ENCODE results near the gene KCTD5.
A peak's percentile ranks its signal among the peaks of the same experiment; 100 is the strongest.

Gene KCTD5

GRCh38 chr16:2743007-2743810 lies 60.9 kb downstream of the KCTD5 start:
- no peaks in the 10 kb centered on the region for H3K36me3 ChIP-seq (ENCODE audit: control insufficient read depth, insufficient read depth, low read length)
- no peaks in the 10 kb centered on the region for H3K9me3 ChIP-seq (ENCODE audit: control insufficient read depth, insufficient read depth, low read length)
- H3K27me3 ChIP-seq (ENCODE audit: control insufficient read depth, insufficient read depth, low read length) = no peaks in the 10 kb centered on the region
- no peak for DNase-seq (ENCODE audit: low read depth, low spot score)
- H3K27ac ChIP-seq (ENCODE audit: low read length) = no peak overlapping the region
- no peak overlapping the region for H3K4me3 ChIP-seq (ENCODE audit: low read length)
- WGBS (ENCODE audit: insufficient coverage, insufficient read length) = no CpG with 5 or more reads among the region's 19 CpGs
- no peaks in the 10 kb centered on the region for H3K4me1 ChIP-seq (ENCODE audit: control insufficient read depth, insufficient read depth, low read length)

GRCh38 chr16:2744711-2745110 lies 62.4 kb downstream of the KCTD5 start:
- DNase-seq (ENCODE audit: low read depth, low spot score) = no peak
- H3K36me3 ChIP-seq (ENCODE audit: control insufficient read depth, insufficient read depth, low read length) = no peaks in the 10 kb centered on the region
- H3K4me3 ChIP-seq (ENCODE audit: low read length) = no peak overlapping the region
- H3K4me1 ChIP-seq (ENCODE audit: control insufficient read depth, insufficient read depth, low read length) = no peaks in the 10 kb centered on the region
- H3K9me3 ChIP-seq (ENCODE audit: control insufficient read depth, insufficient read depth, low read length) = no peaks in the 10 kb centered on the region
- H3K27me3 ChIP-seq (ENCODE audit: control insufficient read depth, insufficient read depth, low read length) = no peaks in the 10 kb centered on the region
- no CpG with 5 or more reads among the region's 6 CpGs for WGBS (ENCODE audit: insufficient coverage, insufficient read length)
- no peak overlapping the region for H3K27ac ChIP-seq (ENCODE audit: low read length)

- H3K4me1 ChIP-seq (ENCODE audit: control insufficient read depth, insufficient read depth, low read length) = no peaks in the 10 kb centered on the region
- H3K4me3 ChIP-seq (ENCODE audit: low read length) = no peak overlapping the region
- DNase-seq (ENCODE audit: low read depth, low spot score) = no peak
- H3K9me3 ChIP-seq (ENCODE audit: control insufficient read depth, insufficient read depth, low read length) = no peaks in the 10 kb centered on the region
- WGBS (ENCODE audit: insufficient coverage, insufficient read length) = no CpG with 5 or more reads among the region's 15 CpGs
- no peak overlapping the region for H3K27ac ChIP-seq (ENCODE audit: low read length)
- no peaks in the 10 kb centered on the region for H3K36me3 ChIP-seq (ENCODE audit: control insufficient read depth, insufficient read depth, low read length)
- no peaks in the 10 kb centered on the region for H3K27me3 ChIP-seq (ENCODE audit: control insufficient read depth, insufficient read depth, low read length)
Observed at GRCh38 chr16:2745116-2745890, 63.0 kb downstream of the KCTD5 start.

- DNase-seq (ENCODE audit: low read depth, low spot score) = no peak
- Histone ChIP-seq H3K4me3 (ENCODE audit: low read length) (no peak overlapping the region), H3K27ac (ENCODE audit: low read length) (no peak overlapping the region), H3K36me3 (ENCODE audit: control insufficient read depth, insufficient read depth, low read length) (no peaks in the 10 kb centered on the region), H3K27me3 (ENCODE audit: control insufficient read depth, insufficient read depth, low read length) (no peaks in the 10 kb centered on the region), H3K4me1 (ENCODE audit: control insufficient read depth, insufficient read depth, low read length) (no peaks in the 10 kb centered on the region), H3K9me3 (ENCODE audit: control insufficient read depth, insufficient read depth, low read length) (no peaks in the 10 kb centered on the region)
- no CpG with 5 or more reads among the region's 9 CpGs for WGBS (ENCODE audit: insufficient coverage, insufficient read length)
Observed at GRCh38 chr16:2745961-2746360, 63.6 kb downstream of the KCTD5 start.

- H3K27ac ChIP-seq (ENCODE audit: low read length) = no peak overlapping the region
Observed at GRCh38 chr16:2748757-2749455, 66.6 kb downstream of the KCTD5 start.

GRCh38 chr16:2749476-2749875 lies 67.2 kb downstream of the KCTD5 start:
- no peak overlapping the region for H3K27ac ChIP-seq (ENCODE audit: low read length)
- no peaks in the 10 kb centered on the region for H3K4me1 ChIP-seq (ENCODE audit: control insufficient read depth, insufficient read depth, low read length)
- DNase-seq (ENCODE audit: low read depth, low spot score) = no peak
- no peak overlapping the region for H3K4me3 ChIP-seq (ENCODE audit: low read length)
- H3K27me3 ChIP-seq (ENCODE audit: control insufficient read depth, insufficient read depth, low read length) = no peaks in the 10 kb centered on the region
- no CpG with 5 or more reads among the region's 5 CpGs for WGBS (ENCODE audit: insufficient coverage, insufficient read length)
- H3K36me3 ChIP-seq (ENCODE audit: control insufficient read depth, insufficient read depth, low read length) = no peaks in the 10 kb centered on the region
- H3K9me3 ChIP-seq (ENCODE audit: control insufficient read depth, insufficient read depth, low read length) = no peaks in the 10 kb centered on the region

More at GRCh38 chr16:2748757-2749455, 66.6 kb downstream of the KCTD5 start:
- H3K4me1 ChIP-seq (ENCODE audit: control insufficient read depth, insufficient read depth, low read length) = no peaks in the 10 kb centered on the region
- H3K4me3 ChIP-seq (ENCODE audit: low read length) = no peak overlapping the region
- H3K27me3 ChIP-seq (ENCODE audit: control insufficient read depth, insufficient read depth, low read length) = no peaks in the 10 kb centered on the region
- no peak for DNase-seq (ENCODE audit: low read depth, low spot score)
- no CpG with 5 or more reads among the region's 7 CpGs for WGBS (ENCODE audit: insufficient coverage, insufficient read length)
- no peaks in the 10 kb centered on the region for H3K9me3 ChIP-seq (ENCODE audit: control insufficient read depth, insufficient read depth, low read length)
- H3K36me3 ChIP-seq (ENCODE audit: control insufficient read depth, insufficient read depth, low read length) = no peaks in the 10 kb centered on the region

- WGBS (ENCODE audit: insufficient coverage, insufficient read length) = no CpG with 5 or more reads among the region's 6 CpGs
- DNase-seq (ENCODE audit: low read depth, low spot score) = no peak
- H3K36me3 ChIP-seq (ENCODE audit: control insufficient read depth, insufficient read depth, low read length) = no peaks in the 10 kb centered on the region
- H3K27ac ChIP-seq (ENCODE audit: low read length) = no peak overlapping the region
- no peak overlapping the region for H3K4me3 ChIP-seq (ENCODE audit: low read length)
- no peaks in the 10 kb centered on the region for H3K27me3 ChIP-seq (ENCODE audit: control insufficient read depth, insufficient read depth, low read length)
- H3K4me1 ChIP-seq (ENCODE audit: control insufficient read depth, insufficient read depth, low read length) = no peaks in the 10 kb centered on the region
- H3K9me3 ChIP-seq (ENCODE audit: control insufficient read depth, insufficient read depth, low read length) = no peaks in the 10 kb centered on the region
Observed at GRCh38 chr16:2749936-2750335, 67.6 kb downstream of the KCTD5 start.

GRCh38 chr16:2751577-2752034 lies 69.3 kb downstream of the KCTD5 start:
- DNase-seq (ENCODE audit: low read depth, low spot score) = peak; percentile 60
- peak overlapping the region; percentile 75; the same call in 1 of the 2 replicates for H3K4me3 ChIP-seq (ENCODE audit: low read length)
- no CpG with 5 or more reads among the region's 23 CpGs for WGBS (ENCODE audit: insufficient coverage, insufficient read length)
- no peak overlapping the region for H3K27ac ChIP-seq (ENCODE audit: low read length)
- H3K9me3 ChIP-seq (ENCODE audit: control insufficient read depth, insufficient read depth, low read length) = no peaks in the 10 kb centered on the region
- H3K27me3 ChIP-seq (ENCODE audit: control insufficient read depth, insufficient read depth, low read length) = no peaks in the 10 kb centered on the region
- H3K4me1 ChIP-seq (ENCODE audit: control insufficient read depth, insufficient read depth, low read length) = no peaks in the 10 kb centered on the region
- H3K36me3 ChIP-seq (ENCODE audit: control insufficient read depth, insufficient read depth, low read length) = 0 out of 2 replicates have a peak, but pooled peaks cover 5% of the 10 kb centered on the region

- no peaks in the 10 kb centered on the region for H3K27me3 ChIP-seq (ENCODE audit: control insufficient read depth, insufficient read depth, low read length)
- peak within 1 kb of the TSS; percentile 75 for H3K4me3 ChIP-seq (ENCODE audit: low read length)
- H3K4me1 ChIP-seq (ENCODE audit: control insufficient read depth, insufficient read depth, low read length) = no peaks in the 10 kb centered on the region
- no peaks in the 10 kb centered on the region for H3K9me3 ChIP-seq (ENCODE audit: control insufficient read depth, insufficient read depth, low read length)
- WGBS (ENCODE audit: insufficient coverage, insufficient read length) = no CpG with 5 or more reads among the region's 99 CpGs
- H3K36me3 ChIP-seq (ENCODE audit: control insufficient read depth, insufficient read depth, low read length) = peaks cover 5% of the 10 kb centered on the region
- peak; percentile 90 for DNase-seq (ENCODE audit: low read depth, low spot score)
- H3K27ac ChIP-seq (ENCODE audit: low read length) = no peak within 1 kb of the TSS
Observed at GRCh38 chr16:2752035-2752849, 69.9 kb downstream of the KCTD5 start, which contains the start of gene SRRM2. TSS of gene SRRM2 (plus strand) at chr16:2752638. CDS start at chr16:2756365, 3,727 bp downstream.
